Fibroblast of lung (primary cell): Measurements from ENCODE around the gene TICRR. TPM values are rescaled to one million over a fixed set of nuclear protein-coding genes. Genes with fewer than 3 reads are reported as not detected.

Experiments
- DNase-seq, 2 donors: peaks; one replicate each; pipeline versions ENCODE4 v3.0.0 to v3.0.0-alpha.2; 2010; ENCODE audit warnings: low read depth in 2 of 2
- H2AFZ ChIP-seq: 2 replicates; pipeline ENCODE4 v1.5.1; 2012; ENCODE audit warnings: low read length, control low read depth, inconsistent platforms
- H3K27ac ChIP-seq: 2 replicates; pipeline ENCODE4 v1.5.1; 2011; ENCODE audit warnings: low read length, control low read depth; ENCODE audit not compliant: insufficient read depth
- H3K27me3 ChIP-seq: 2 replicates; pipeline ENCODE4 v1.5.1; 2011; ENCODE audit warnings: mild to moderate bottlenecking, low read length; ENCODE audit not compliant: control insufficient read depth, insufficient read depth
- H3K36me3 ChIP-seq: 2 replicates; pipeline ENCODE4 v1.5.1; 2011; ENCODE audit warnings: low read length; ENCODE audit not compliant: control insufficient read depth, insufficient read depth
- H3K4me1 ChIP-seq: 2 replicates; pipeline ENCODE4 v1.5.1; 2011; ENCODE audit warnings: low read length; ENCODE audit not compliant: control insufficient read depth, insufficient read depth; ENCODE audit errors: extremely low read depth
- H3K4me2 ChIP-seq: 2 replicates; pipeline ENCODE4 v1.5.1; 2011; ENCODE audit warnings: low read length, control low read depth; ENCODE audit not compliant: insufficient read depth; ENCODE audit errors: extremely low read depth
- H3K4me3 ChIP-seq, 4 experiments: fragments of 200-600 bp in 1 of 4; sonication (generic) in 1 of 4; replicated peaks in 1 of 4; 2 replicates each; pipeline ENCODE4 v1.5.1; 2011 to 2016; ENCODE audit warnings: low read length in 4 of 4, low read depth in 3 of 4, mild to moderate bottlenecking in 3 of 4, control low read depth in 2 of 4, inconsistent platforms in 1 of 4, mixed read lengths in 1 of 4; ENCODE audit not compliant: insufficient read depth in 1 of 4; ENCODE audit errors: control extremely low read depth in 1 of 4
- H3K79me2 ChIP-seq: 2 replicates; pipeline ENCODE4 v1.5.1; 2012; ENCODE audit warnings: mild to moderate bottlenecking, low read length, inconsistent platforms; ENCODE audit not compliant: control insufficient read depth, insufficient read depth
- H3K9ac ChIP-seq: 2 replicates; pipeline ENCODE4 v1.5.1; 2011; ENCODE audit warnings: mild to moderate bottlenecking, low read length, control low read depth; ENCODE audit not compliant: insufficient read depth
- H3K9me3 ChIP-seq: 2 replicates; pipeline ENCODE4 v1.5.1; 2012; ENCODE audit warnings: low read depth, low read length; ENCODE audit not compliant: control insufficient read depth, insufficient read depth
- H4K20me1 ChIP-seq: 2 replicates; pipeline ENCODE4 v1.5.1; 2011; ENCODE audit warnings: low read length; ENCODE audit not compliant: control insufficient read depth, insufficient read depth; ENCODE audit errors: extremely low read depth
- EZH2 ChIP-seq: IDR thresholded peaks from 2 replicates; pipeline ENCODE4 v1.5.1; 2012; ENCODE audit warnings: low read length, control low read depth, mild to moderate bottlenecking; ENCODE audit errors: missing control alignments
- polyA plus RNA-seq, 2 donors: library from polyadenylated mRNA; depleted of rRNA in 1 of 2; stranded (reverse) in 1 of 2; unstranded in 1 of 2; fragments of >200 nt; gene quantifications; 2 replicates each; pipeline ENCODE4 v1.2.1, GENCODE V29; 2011 to 2012; ENCODE audit warnings: missing spikeins in 1 of 2
- total RNA-seq: library from RNA; depleted of rRNA; stranded (reverse); fragments of >200 nt; gene quantifications from 2 replicates; pipeline ENCODE4 v1.2.1, GENCODE V29; 2014
- TF ChIP-seq, protein P1 (sequence below), 2 donors: IDR thresholded peaks in 1 of 2; conservative IDR thresholded peaks in 1 of 2; 1 replicate in 1 of 2; 2 replicates in 1 of 2; pipeline ENCODE4 v1.5.1; 2011 to 2012; ENCODE audit warnings: low read length in 2 of 2, control low read depth in 1 of 2, inconsistent platforms in 1 of 2, low read depth in 1 of 2, mild to moderate bottlenecking in 1 of 2

TICRR gene
- total and polyA plus RNA-seq, 2 donors (not counting 1 experiment from before 2014, with no cell fraction given) = 1.2 to 1.6 TPM

DNA sequence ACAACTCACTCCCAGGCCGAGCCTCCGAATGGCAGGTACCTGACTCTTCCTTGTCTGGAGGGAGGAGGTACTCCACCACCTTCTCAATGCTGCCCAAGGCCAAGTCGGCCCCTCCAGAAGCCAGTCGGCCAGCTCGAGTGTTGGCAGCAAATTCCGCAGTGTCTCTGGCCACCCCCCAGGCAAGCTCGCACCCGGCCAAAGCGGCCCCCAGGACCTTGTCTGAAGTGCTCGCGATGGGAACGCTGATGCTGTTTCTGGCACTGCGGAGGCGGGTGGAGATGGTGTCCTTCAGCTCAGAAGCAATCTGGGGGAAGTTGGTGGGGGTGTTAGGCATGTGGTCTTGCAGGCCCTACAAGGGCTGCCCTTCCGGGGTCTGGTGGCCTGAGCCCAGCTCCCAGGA is 94.7 kb downstream of the TICRR start:
- Histone ChIP-seq H3K27ac (no peak overlapping the region), H3K79me2 (no peaks in the 10 kb centered on the region), H3K4me1 (no peaks in the 10 kb centered on the region), H3K36me3 (no peaks in the 10 kb centered on the region), H3K27me3 (no peaks in the 10 kb centered on the region), H2AFZ (no peak overlapping the region), H3K9me3 (no peaks in the 10 kb centered on the region), H3K4me2 (no peak overlapping the region), H4K20me1 (no peaks in the 10 kb centered on the region), H3K9ac (no peak overlapping the region), H3K4me3 (no peak overlapping the region)
- TF ChIP-seq, protein P1, sequence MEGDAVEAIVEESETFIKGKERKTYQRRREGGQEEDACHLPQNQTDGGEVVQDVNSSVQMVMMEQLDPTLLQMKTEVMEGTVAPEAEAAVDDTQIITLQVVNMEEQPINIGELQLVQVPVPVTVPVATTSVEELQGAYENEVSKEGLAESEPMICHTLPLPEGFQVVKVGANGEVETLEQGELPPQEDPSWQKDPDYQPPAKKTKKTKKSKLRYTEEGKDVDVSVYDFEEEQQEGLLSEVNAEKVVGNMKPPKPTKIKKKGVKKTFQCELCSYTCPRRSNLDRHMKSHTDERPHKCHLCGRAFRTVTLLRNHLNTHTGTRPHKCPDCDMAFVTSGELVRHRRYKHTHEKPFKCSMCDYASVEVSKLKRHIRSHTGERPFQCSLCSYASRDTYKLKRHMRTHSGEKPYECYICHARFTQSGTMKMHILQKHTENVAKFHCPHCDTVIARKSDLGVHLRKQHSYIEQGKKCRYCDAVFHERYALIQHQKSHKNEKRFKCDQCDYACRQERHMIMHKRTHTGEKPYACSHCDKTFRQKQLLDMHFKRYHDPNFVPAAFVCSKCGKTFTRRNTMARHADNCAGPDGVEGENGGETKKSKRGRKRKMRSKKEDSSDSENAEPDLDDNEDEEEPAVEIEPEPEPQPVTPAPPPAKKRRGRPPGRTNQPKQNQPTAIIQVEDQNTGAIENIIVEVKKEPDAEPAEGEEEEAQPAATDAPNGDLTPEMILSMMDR (conservative IDR thresholded peaks at IDR 0.05 in 1 of 2, IDR thresholded peaks at IDR 0.05 in 1 of 2; ENCODE audit: low read depth in 1 of 2, low read length in 2 of 2) = no peak
- DNase-seq = no peak

DNA sequence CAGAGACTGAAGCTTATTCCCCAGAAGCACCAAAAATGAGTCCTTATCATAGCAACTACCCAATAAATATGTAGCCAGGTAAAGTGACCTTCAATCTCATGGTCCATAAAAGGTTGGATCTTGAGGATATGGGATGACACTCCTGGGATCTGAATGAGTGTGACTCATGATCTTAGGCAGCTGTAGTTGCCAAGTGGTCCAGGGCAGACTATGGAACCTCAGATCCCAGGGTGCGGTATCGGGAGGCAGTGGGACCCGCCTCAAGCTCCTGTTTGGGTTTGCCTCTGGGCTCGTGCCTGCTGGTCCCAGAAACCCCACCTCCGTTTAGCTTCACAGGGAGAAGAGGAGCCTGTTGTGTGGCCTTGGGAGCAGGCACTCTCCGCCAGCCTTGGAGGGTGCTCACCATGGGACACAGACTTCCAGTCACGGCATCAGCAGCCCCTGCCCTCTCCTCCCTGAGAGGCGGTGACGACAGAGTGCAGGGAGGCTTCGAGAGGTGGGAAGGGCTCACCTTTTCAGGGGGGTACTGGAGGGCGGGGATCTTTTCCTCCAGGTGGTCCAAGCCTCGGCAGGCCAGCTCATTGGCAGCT is 95.8 kb downstream of the TICRR start:
- no peaks in the 10 kb centered on the region for H3K79me2 ChIP-seq
- no peak overlapping the region for H3K9ac ChIP-seq
- no peaks in the 10 kb centered on the region for H3K9me3 ChIP-seq
- H4K20me1 ChIP-seq = no peaks in the 10 kb centered on the region
- H3K4me2 ChIP-seq = no peak overlapping the region
- no peak overlapping the region for H2AFZ ChIP-seq
- H3K4me1 ChIP-seq = no peaks in the 10 kb centered on the region
- no peaks in the 10 kb centered on the region for H3K27me3 ChIP-seq
- no peak overlapping the region for H3K4me3 ChIP-seq
- no peak for TF ChIP-seq EZH2
- TF ChIP-seq, protein P1 (conservative IDR thresholded peaks at IDR 0.05 in 1 of 2, IDR thresholded peaks at IDR 0.05 in 1 of 2; ENCODE audit: low read depth in 1 of 2, low read length in 2 of 2) = no peak
- no peaks in the 10 kb centered on the region for H3K36me3 ChIP-seq
- DNase-seq = no peak
- no peak overlapping the region for H3K27ac ChIP-seq

DNA sequence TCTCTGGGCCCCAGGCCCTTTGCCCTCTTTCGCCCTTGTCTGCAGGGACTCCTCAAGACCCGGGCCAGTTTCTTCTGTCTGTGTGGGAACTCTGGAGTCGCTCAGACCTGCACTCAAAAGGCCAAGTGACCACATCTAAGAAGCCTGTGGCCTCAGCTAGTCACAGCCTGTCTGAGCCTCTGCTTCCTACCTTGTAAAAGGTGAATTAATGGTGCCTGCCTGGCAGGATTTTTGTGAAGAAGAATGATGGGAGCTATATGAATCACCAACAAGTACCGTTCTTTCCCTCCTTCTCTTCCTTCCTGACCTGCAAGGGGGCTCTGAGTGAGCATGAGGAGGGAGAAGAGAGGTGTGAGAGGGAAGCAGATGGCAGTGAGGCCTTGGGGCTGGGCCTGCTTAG is 96.4 kb downstream of the TICRR start:
- H3K4me1 ChIP-seq = no peaks in the 10 kb centered on the region
- H3K36me3 ChIP-seq = no peaks in the 10 kb centered on the region
- H3K4me3 ChIP-seq = no peak overlapping the region
- no peak overlapping the region for H2AFZ ChIP-seq
- H3K27ac ChIP-seq = no peak overlapping the region
- no peaks in the 10 kb centered on the region for H4K20me1 ChIP-seq
- no peaks in the 10 kb centered on the region for H3K79me2 ChIP-seq
- TF ChIP-seq EZH2 = no peak
- TF ChIP-seq, protein P1 (conservative IDR thresholded peaks at IDR 0.05 in 1 of 2, IDR thresholded peaks at IDR 0.05 in 1 of 2; ENCODE audit: low read depth in 1 of 2, low read length in 2 of 2) = no peak
- no peak overlapping the region for H3K4me2 ChIP-seq
- no peak overlapping the region for H3K9ac ChIP-seq
- no peaks in the 10 kb centered on the region for H3K9me3 ChIP-seq
- no peaks in the 10 kb centered on the region for H3K27me3 ChIP-seq
- DNase-seq = no peak
